ENCODE results near the gene ENOX2.

ENOX2 gene

GRCh38 chrX:130851569-130851968 lies 51.4 kb downstream of the ENOX2 start:
- H3K36me3 ChIP-seq (ENCODE audit: control insufficient read depth, insufficient read depth, low read length) = no peaks in the 10 kb centered on the region
- H3K27me3 ChIP-seq (ENCODE audit: control insufficient read depth, insufficient read depth, low read length, poor library complexity, severe bottlenecking) = no peaks in the 10 kb centered on the region
- no peaks in the 10 kb centered on the region for H3K4me1 ChIP-seq (ENCODE audit: control insufficient read depth, insufficient read depth, low read length)
- no peak overlapping the region for H3K27ac ChIP-seq (ENCODE audit: insufficient read depth, low read depth, low read length, poor library complexity, severe bottlenecking)
- H3K4me3 ChIP-seq (ENCODE audit: insufficient read depth, low read depth, low read length) = no peak overlapping the region
- 86 to 93% methylated on average over 2 to 3 of the region's 3 CpGs for WGBS, 2 experiments
- no peaks in the 10 kb centered on the region for H3K9me3 ChIP-seq (ENCODE audit: control insufficient read depth, low read length)

GRCh38 chrX:130848763-130849162 lies 54.2 kb downstream of the ENOX2 start:
- Histone ChIP-seq H3K27me3 (ENCODE audit: control insufficient read depth, insufficient read depth, low read length, poor library complexity, severe bottlenecking) (no peaks in the 10 kb centered on the region), H3K9me3 (ENCODE audit: control insufficient read depth, low read length) (no peaks in the 10 kb centered on the region), H3K4me3 (ENCODE audit: insufficient read depth, low read depth, low read length) (no peak overlapping the region), H3K4me1 (ENCODE audit: control insufficient read depth, insufficient read depth, low read length) (no peaks in the 10 kb centered on the region), H3K27ac (ENCODE audit: insufficient read depth, low read depth, low read length, poor library complexity, severe bottlenecking) (no peak overlapping the region), H3K36me3 (ENCODE audit: control insufficient read depth, insufficient read depth, low read length) (no peaks in the 10 kb centered on the region)
- 91% methylated on average over 2 of the region's 2 CpGs; no CpG with 5 or more reads in 1 of the 2 experiments for WGBS, 2 experiments

DNA sequence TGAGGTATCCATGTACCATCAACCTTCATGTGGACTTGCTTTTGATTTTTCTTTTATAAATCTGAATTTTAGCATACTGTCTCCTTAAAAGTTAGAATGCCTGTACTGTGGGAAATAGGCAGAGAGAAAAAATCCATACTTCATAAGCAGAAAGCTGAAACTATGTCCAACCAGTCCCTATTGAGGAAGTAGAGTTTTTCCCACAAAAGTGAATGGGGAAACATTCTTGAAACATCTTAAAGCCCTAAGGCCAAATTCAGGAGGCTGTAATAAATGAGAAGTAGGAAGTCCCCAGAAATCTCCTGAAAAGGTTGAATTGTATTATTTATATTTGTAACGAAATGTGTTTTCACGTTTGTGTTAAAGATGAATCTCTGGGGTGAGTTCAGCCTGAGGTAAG lies 56.3 kb downstream of the ENOX2 start:
- no peaks in the 10 kb centered on the region for H3K27me3 ChIP-seq (ENCODE audit: control insufficient read depth, insufficient read depth, low read length, poor library complexity, severe bottlenecking)
- H3K4me1 ChIP-seq (ENCODE audit: control insufficient read depth, insufficient read depth, low read length) = no peaks in the 10 kb centered on the region
- no peaks in the 10 kb centered on the region for H3K36me3 ChIP-seq (ENCODE audit: control insufficient read depth, insufficient read depth, low read length)
- H3K4me3 ChIP-seq (ENCODE audit: insufficient read depth, low read depth, low read length) = no peak overlapping the region
- H3K9me3 ChIP-seq (ENCODE audit: control insufficient read depth, low read length) = no peaks in the 10 kb centered on the region
- H3K27ac ChIP-seq (ENCODE audit: insufficient read depth, low read depth, low read length, poor library complexity, severe bottlenecking) = no peak overlapping the region
- WGBS, 2 experiments = 91 to 94% methylated on average over 2 of the region's 2 CpGs

GRCh38 chrX:130841776-130842175 lies 61.2 kb downstream of the ENOX2 start:
- H3K27me3 ChIP-seq (ENCODE audit: control insufficient read depth, insufficient read depth, low read length, poor library complexity, severe bottlenecking) = no peaks in the 10 kb centered on the region
- H3K9me3 ChIP-seq (ENCODE audit: control insufficient read depth, low read length) = no peaks in the 10 kb centered on the region
- H3K4me1 ChIP-seq (ENCODE audit: control insufficient read depth, insufficient read depth, low read length) = no peaks in the 10 kb centered on the region
- H3K27ac ChIP-seq (ENCODE audit: insufficient read depth, low read depth, low read length, poor library complexity, severe bottlenecking) = no peak overlapping the region
- WGBS, 2 experiments = 98 to 100% methylated on average over 1 to 3 of the region's 3 CpGs
- no peaks in the 10 kb centered on the region for H3K36me3 ChIP-seq (ENCODE audit: control insufficient read depth, insufficient read depth, low read length)
- no peak overlapping the region for H3K4me3 ChIP-seq (ENCODE audit: insufficient read depth, low read depth, low read length)

GRCh38 chrX:130840345-130840744 lies 62.7 kb downstream of the ENOX2 start:
- Histone ChIP-seq H3K27ac (ENCODE audit: insufficient read depth, low read depth, low read length, poor library complexity, severe bottlenecking) (no peak overlapping the region), H3K27me3 (ENCODE audit: control insufficient read depth, insufficient read depth, low read length, poor library complexity, severe bottlenecking) (no peaks in the 10 kb centered on the region), H3K4me1 (ENCODE audit: control insufficient read depth, insufficient read depth, low read length) (no peaks in the 10 kb centered on the region), H3K9me3 (ENCODE audit: control insufficient read depth, low read length) (no peaks in the 10 kb centered on the region), H3K4me3 (ENCODE audit: insufficient read depth, low read depth, low read length) (no peak overlapping the region), H3K36me3 (ENCODE audit: control insufficient read depth, insufficient read depth, low read length) (no peaks in the 10 kb centered on the region)
- 100% methylated on average over 1 of the region's 2 CpGs; no CpG with 5 or more reads in 1 of the 2 experiments for WGBS, 2 experiments

GRCh38 chrX:130836447-130836846 lies 66.6 kb downstream of the ENOX2 start:
- Histone ChIP-seq H3K9me3 (ENCODE audit: control insufficient read depth, low read length) (no peaks in the 10 kb centered on the region), H3K36me3 (ENCODE audit: control insufficient read depth, insufficient read depth, low read length) (no peaks in the 10 kb centered on the region), H3K4me3 (ENCODE audit: insufficient read depth, low read depth, low read length) (no peak overlapping the region), H3K27me3 (ENCODE audit: control insufficient read depth, insufficient read depth, low read length, poor library complexity, severe bottlenecking) (no peaks in the 10 kb centered on the region), H3K27ac (ENCODE audit: insufficient read depth, low read depth, low read length, poor library complexity, severe bottlenecking) (no peak overlapping the region), H3K4me1 (ENCODE audit: control insufficient read depth, insufficient read depth, low read length) (no peaks in the 10 kb centered on the region)
- 72 to 86% methylated on average over 1 to 2 of the region's 2 CpGs for WGBS, 2 experiments

GRCh38 chrX:130834830-130835229 lies 68.2 kb downstream of the ENOX2 start:
- no CpG with 5 or more reads among the region's 1 CpG for WGBS, 2 experiments
- H3K4me1 ChIP-seq (ENCODE audit: control insufficient read depth, insufficient read depth, low read length) = no peaks in the 10 kb centered on the region
- H3K27me3 ChIP-seq (ENCODE audit: control insufficient read depth, insufficient read depth, low read length, poor library complexity, severe bottlenecking) = no peaks in the 10 kb centered on the region

GRCh38 chrX:130834149-130834548 lies 68.9 kb downstream of the ENOX2 start:
- no peaks in the 10 kb centered on the region for H3K27me3 ChIP-seq (ENCODE audit: control insufficient read depth, insufficient read depth, low read length, poor library complexity, severe bottlenecking)
- H3K36me3 ChIP-seq (ENCODE audit: control insufficient read depth, insufficient read depth, low read length) = no peaks in the 10 kb centered on the region
- no peak overlapping the region for H3K4me3 ChIP-seq (ENCODE audit: insufficient read depth, low read depth, low read length)
- no peaks in the 10 kb centered on the region for H3K9me3 ChIP-seq (ENCODE audit: control insufficient read depth, low read length)
- 0% methylated on average over 1 of the region's 1 CpG for WGBS, 2 experiments
- no peaks in the 10 kb centered on the region for H3K4me1 ChIP-seq (ENCODE audit: control insufficient read depth, insufficient read depth, low read length)
- H3K27ac ChIP-seq (ENCODE audit: insufficient read depth, low read depth, low read length, poor library complexity, severe bottlenecking) = no peak overlapping the region

More at GRCh38 chrX:130834830-130835229, 68.2 kb downstream of the ENOX2 start:
- Histone ChIP-seq H3K9me3 (ENCODE audit: control insufficient read depth, low read length) (no peaks in the 10 kb centered on the region), H3K36me3 (ENCODE audit: control insufficient read depth, insufficient read depth, low read length) (no peaks in the 10 kb centered on the region), H3K27ac (ENCODE audit: insufficient read depth, low read depth, low read length, poor library complexity, severe bottlenecking) (no peak overlapping the region), H3K4me3 (ENCODE audit: insufficient read depth, low read depth, low read length) (no peak overlapping the region)

DNA sequence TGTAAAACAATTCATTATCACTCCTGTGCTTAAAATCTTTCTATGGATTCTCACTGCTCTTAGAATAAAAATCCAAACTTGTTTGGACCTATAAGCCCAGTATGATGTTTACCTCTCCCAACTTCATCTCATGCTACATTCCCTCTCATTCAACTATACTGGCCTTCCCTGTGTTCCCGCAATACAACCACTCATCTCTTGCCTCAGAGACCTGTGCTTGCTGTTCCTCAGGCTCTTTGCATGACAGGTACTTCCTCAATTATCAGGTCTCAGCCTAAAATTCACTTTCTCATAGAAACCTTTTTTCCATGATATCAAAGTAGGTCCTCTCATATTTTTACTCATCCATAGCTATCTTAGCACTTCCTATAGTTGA lies 71.7 kb downstream of the ENOX2 start:
- no peaks in the 10 kb centered on the region for H3K36me3 ChIP-seq (ENCODE audit: control insufficient read depth, insufficient read depth, low read length)
- H3K4me1 ChIP-seq (ENCODE audit: control insufficient read depth, insufficient read depth, low read length) = no peaks in the 10 kb centered on the region
- no peaks in the 10 kb centered on the region for H3K9me3 ChIP-seq (ENCODE audit: control insufficient read depth, low read length)
- no peaks in the 10 kb centered on the region for H3K27me3 ChIP-seq (ENCODE audit: control insufficient read depth, insufficient read depth, low read length, poor library complexity, severe bottlenecking)
- 98 to 100% methylated on average over 1 of the region's 1 CpG for WGBS, 2 experiments
- no peak overlapping the region for H3K4me3 ChIP-seq (ENCODE audit: insufficient read depth, low read depth, low read length)
- no peak overlapping the region for H3K27ac ChIP-seq (ENCODE audit: insufficient read depth, low read depth, low read length, poor library complexity, severe bottlenecking)

DNA sequence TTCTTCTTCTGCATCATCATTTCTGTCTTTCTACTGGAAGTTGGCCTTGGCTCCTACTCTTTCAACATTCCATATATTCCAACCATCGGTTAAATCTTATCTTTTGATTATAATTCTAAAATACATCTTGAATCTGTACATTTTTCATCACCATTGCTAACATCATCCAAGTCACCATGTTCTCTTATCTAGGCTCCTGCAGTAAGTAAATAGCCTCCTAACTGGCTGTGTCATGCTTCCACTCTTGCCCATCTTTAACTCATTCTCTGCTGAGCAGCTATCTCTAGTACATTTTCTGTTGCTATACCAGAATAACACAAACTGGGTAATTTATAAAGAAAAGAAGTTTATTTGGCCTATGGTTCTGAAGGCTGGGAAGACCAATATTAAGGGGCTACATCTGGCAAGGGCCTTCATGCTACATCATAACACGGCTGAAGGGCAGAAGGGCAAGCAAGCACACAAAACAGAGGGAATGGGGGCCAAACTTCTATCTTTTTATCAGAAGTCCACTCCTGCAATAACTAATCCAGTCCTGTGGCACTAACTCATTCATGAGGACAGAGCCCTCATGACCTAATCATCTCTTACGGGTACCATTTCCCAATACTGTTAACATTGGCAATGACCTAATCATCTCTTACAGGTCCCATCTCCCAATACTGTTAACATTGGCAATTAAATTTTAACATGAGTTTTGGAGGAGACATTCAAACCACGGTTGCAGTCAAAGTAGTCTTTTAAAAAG lies 72.2 kb downstream of the ENOX2 start:
- H3K27me3 ChIP-seq (ENCODE audit: control insufficient read depth, insufficient read depth, low read length, poor library complexity, severe bottlenecking) = no peaks in the 10 kb centered on the region
- no peaks in the 10 kb centered on the region for H3K36me3 ChIP-seq (ENCODE audit: control insufficient read depth, insufficient read depth, low read length)
- no peak overlapping the region for H3K27ac ChIP-seq (ENCODE audit: insufficient read depth, low read depth, low read length, poor library complexity, severe bottlenecking)
- no peaks in the 10 kb centered on the region for H3K9me3 ChIP-seq (ENCODE audit: control insufficient read depth, low read length)
- WGBS, 2 experiments = 96 to 100% methylated on average over 3 to 4 of the region's 4 CpGs
- no peaks in the 10 kb centered on the region for H3K4me1 ChIP-seq (ENCODE audit: control insufficient read depth, insufficient read depth, low read length)
- no peak overlapping the region for H3K4me3 ChIP-seq (ENCODE audit: insufficient read depth, low read depth, low read length)

All from ectodermal cell (in vitro differentiated cells).